Kidney capillary endothelial cell (primary cell): Measurements from ENCODE around the gene CFAP100.

Experiments
- DNase-seq: peaks from one replicate; pipeline ENCODE4 v3.0.0-alpha.2; 2018; ENCODE audit warnings: low spot score

CFAP100 gene

DNA sequence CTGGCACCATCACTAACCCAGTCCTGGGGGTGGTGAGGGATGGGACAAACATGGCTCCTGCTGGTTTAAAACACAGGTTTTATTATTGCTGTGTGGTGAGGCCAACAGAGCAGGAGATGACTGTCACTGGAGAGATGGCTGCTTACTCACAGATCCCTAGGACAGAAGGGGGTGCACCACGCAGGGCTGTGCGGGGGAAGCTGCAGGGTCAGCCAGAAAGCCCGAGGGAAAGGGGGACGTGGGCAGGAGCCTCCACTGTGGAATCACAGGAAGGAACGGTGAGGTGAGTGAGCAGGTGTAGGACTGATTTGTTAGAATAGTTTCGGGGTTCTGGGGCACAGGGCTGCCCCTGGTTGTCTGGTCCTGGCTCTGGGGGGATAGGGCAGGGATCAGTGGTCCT lies 7.5 kb downstream of the CFAP100 start:
- DNase-seq: no peak

DNA sequence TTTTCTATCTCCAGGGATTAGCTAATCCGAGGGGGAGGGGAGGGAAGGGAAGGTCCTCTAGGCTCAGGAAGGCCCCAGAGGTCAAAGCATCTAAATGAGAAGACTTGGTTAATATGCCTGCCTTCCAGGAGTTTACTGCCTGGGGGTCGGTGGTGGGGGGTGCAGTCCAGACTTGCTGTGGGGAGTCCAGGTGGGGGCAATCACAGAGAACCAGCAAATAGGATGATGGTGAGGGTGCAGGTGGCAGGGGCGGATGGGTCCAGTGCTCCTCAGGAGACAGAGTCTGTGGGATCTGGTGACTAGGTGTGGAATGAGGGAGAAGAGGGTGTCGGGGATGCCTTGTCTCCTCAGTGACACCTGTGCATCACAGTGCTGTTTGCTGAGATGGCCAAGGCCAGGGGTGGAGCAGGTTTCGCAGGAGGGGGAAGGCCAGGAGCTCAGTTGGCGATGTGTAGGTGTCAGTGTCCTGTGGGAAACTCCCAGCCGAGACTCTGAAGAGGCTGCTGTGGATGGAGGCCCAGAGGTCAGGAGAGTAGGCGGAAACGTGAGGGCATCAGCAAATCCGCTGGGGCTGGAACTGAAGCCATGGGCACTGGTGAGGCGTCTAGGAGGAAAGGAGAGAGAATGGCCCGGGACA lies 8.1 kb downstream of the CFAP100 start:
- no peak for DNase-seq

DNA sequence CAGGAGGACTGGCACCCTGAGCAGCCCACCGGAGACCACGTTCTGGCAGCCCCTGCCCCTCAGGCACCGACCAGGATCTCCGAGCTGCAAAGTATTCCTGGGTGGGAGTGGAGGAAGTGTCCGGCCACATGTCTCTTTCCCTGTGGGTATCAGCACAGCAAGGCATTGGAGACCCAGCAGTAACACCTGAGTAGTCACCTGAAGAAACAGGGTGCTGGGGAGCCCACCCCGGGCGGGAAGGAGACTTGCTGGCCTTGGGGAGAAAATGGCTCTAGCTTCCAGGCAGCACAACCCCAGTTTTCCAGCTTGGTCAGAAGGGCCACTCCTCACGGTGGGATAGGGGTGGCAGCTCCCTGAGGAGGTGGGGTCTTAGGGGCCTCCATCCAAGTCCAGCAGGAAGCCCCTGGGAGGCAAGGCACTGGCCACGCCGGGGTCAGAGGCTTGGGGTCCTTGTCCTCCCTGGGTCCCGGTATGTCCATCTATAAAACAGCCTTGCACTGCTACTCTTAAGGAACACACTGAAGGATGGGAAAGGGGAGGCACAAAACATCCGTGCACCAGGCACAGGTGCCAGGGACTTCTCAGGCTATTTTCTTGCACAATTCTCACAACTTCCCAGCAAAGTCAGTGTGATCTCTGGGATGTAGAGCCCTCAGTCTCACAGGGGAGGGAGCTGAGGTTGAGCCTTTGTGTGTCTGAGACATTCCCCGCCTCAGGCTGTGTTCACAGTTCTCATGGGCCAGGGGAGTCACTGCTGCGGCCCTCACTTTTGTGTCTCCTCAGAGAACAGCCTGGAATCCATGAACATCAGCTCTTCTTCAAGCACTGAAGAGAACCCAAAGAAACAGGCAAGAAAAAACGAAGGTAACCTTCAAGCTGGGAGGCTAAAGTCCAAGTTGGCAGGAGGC lies 11.9 kb downstream of the CFAP100 start:
- DNase-seq: no peak

- DNase-seq: no peak
Observed at GRCh38 chr3:126407412-126408044, 12.8 kb downstream of the CFAP100 start.

DNA sequence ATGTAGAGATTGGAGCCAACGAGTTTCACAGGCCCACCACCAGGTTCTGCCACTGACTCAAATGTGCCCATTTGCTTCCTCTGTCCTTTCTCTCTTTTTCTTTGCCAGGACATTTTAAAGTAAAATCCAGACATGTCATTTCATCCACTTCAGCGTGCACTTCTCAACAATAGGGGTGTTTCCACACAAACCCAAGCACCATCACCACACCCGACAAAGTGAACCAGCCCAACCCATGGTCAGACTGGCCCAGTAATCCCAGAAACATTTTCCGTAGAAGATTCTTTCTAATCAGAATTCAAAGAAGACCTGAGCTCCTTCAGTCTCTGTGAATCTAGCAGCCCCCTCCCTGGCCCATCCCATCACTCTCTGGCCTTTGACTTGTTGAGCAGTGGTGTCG lies 13.4 kb downstream of the CFAP100 start:
- no peak for DNase-seq

DNA sequence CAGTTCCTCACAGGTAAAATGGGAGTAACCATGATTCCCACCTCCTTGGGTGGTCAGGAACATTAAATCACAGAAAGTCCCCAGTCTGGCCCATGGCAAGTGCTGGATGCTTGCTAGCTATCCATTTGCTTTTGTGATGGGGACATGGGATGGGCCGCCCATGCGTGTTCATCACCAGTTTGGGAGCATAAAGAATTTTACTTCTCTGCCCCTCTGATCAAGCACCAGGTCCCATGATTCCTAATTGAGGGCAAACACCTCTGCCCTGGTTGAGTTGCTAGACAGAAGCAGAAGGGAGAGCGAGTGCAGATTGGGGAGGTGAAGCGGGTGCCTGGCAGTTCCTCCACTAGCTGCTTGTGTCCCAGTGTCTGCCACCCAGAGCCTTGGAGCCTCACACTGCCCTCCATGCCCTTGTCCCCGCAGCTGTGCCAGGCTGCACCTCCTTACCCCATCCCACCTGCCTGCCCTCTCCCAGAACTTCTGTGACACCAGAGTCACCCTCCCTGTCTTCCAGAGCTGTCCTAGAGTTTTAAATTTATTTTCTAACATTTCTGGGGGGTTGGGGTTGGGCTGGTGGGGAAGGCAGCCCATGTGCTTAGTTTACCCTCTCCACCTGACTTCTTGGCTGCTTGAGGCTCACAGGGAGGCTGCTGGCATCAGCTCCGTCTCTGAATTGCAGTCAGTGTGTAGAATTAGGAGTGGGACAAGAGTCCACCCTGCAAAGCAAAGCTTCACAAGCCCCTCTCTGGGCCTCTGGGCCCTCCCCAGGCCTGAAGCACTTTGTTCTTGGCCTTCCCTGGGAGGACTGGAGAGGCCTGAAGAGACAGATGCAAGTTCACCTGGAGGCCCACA lies 18.4 kb downstream of the CFAP100 start:
- DNase-seq: no peak

DNA sequence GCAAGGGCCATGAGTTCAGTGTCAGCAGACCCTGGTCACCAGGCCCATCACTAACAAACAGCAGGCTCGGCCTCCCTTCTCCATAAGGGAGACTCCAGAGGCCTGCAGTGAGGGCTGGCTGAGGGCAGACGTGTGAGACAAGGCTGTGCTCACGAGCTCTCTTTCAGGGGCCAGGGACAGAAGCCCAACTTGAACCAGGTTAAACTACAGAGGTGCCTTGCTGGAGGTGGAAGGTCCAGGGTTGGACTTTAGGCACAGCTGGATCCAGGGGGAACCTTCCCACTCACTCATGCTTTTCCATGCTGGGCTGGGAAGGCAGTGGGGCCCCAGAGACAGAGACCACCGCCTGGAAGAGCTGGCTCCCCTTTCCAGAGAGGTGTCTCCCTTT lies 19.0 kb downstream of the CFAP100 start:
- no peak for DNase-seq

DNA sequence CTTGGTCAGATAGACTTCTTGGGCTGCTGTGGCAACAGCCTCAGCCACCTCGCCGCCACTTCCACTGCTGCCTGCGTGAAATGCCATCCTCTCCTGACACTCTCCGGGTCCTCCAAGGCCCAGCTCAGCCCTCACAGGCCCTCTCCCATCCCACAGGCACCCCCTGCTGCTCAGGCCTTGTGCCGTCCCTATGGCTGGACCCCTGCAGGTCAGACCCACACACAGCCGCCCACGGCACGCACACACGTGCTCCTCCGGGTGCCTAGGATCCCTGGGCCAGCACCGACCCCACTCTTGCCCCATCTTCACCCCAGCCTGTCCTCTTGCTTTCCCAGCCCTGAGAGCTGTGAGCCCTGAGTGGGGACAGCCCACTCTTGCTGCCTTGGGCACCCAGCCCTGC lies 19.7 kb downstream of the CFAP100 start:
- no peak for DNase-seq

DNA sequence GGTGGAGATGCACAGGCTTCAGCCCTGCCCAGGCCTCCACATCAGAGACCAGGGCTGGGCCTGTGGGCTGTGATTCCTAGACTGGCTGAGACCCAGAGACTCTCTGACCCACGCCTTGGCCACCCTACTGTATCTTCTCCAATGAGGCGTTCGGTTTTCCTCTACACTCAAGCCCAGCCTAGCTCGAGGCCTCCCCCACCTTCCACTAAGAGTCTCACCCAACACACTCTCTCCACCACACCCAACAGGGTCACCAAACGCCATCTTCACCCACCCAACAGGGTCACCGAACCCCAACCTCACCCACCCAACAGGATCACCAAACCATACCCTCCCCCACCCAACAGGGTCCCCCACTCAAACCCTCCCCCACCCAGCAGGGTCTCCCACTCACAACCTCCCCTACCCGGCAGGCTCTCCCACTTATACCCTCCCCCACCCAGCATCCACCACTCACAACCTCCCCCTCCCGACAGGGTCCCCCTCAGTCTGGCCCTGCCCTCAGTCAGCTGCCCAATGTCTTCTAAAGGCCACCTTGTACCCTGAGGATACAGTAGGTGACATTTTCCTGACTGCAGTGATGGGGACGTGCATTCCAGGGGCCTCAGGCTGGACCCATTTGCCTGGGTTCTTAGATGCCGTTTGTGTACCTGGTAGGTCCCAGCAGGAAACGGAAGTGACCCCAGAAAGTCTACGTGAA lies 20.4 kb downstream of the CFAP100 start:
- no peak for DNase-seq

DNA sequence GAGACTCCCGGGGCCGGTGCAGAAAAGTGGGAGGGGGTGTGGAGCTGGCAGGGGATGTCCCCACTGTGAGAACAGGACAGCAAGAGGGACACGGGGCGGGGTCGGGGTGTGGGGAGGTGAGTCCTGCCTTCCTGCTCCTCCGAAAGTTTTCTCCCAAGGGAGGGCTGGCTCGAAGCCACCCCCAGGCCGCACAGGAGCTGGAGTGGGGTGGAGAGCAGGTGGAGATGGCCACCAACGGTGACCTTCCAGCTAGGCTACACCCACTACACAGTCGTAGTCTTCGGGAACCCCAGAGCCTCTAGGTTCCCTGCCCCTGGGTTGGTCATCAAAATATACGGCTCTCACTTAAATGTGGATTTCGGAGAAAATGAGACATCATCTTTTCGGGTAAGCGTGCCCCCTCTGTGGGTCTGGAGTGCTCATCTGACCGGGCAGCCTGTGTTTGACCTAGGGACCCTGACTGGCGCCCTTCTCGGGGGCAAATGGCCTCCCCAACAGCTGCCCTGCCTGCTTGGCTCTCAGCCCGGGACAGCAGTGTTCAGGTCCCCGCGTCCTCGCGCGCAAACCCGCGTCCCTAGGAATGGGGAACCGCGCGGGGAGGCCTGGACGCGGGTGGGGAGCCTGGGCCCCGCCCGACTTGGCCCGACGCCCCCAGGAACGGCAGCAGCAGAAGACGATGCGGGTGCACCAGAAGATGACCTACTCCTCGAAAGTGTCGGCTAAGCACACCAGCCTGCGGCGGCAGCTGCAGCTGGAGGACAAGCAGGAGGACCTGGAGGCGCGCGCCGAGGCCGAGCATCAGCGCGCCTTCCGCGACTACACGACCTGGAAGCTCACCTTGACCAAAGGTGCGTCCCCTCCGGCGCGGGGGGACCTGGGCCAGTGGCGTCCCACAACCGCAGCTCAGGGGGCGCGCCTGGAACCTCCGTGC lies 21.2 kb downstream of the CFAP100 start:
- no peak for DNase-seq

- DNase-seq: no peak
Observed at GRCh38 chr3:126416943-126417342, 22.2 kb downstream of the CFAP100 start.

- no peak for DNase-seq
Observed at GRCh38 chr3:126417515-126417914, 22.8 kb downstream of the CFAP100 start.

DNA sequence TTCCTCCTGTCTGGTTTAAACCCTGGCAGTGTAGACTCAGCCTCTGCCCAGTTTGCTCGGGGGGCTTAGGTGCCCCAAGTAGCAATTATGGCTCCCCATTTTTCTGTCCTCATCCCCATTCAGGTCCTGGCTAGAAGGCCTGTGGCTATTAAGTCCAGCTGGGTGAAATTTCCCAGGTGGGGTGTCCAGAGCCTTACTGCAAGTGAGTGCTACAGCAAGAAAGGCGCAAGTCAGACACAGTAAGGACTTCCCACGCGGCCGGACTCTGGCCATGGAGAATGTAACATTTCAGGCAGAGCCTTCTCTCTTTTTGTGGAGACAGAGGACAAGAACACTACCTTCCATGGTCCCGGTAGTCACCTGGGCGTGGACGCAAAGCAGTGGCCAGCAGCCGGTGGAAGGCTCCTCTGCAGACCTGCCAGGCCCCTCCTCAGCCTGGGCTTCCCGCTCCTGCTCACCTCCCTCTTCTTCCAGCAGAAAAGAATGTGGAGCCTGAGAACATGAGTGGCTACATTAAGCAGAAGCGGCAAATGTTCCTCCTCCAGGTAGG lies 23.3 kb downstream of the CFAP100 start:
- DNase-seq: no peak

- DNase-seq: no peak
Observed at GRCh38 chr3:126418661-126419131, 24.0 kb downstream of the CFAP100 start.

DNA sequence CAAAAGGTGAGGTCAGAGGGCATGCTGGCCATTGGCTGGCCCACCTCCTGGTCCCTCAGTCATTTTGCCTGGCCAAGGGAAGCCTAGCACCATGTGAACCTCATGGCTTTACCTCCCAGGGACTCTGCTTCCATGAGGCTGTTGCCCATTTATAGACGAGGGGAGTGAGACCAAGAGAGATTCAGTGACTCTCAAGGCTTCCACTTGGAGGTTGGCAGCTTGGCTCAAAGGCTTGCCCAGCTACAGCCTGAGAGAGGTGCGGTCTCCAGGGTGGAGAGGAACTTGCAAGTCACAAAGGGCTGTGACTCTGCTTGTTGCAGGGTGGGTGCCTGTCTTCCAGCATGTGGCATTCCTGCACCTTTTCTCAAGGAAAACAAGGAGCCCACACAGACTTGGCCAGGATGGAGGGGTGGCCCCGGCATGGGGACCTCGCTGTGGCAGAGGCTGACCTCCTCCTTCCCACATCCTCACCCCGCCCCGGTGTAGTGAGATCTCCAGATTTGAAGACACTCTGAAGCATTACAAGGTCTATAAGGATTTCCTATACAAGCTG lies 24.5 kb downstream of the CFAP100 start:
- no peak for DNase-seq

GRCh38 chr3:126419886-126420786 lies 25.4 kb downstream of the CFAP100 start:
- DNase-seq: no peak

GRCh38 chr3:126421573-126422119 lies 26.9 kb downstream of the CFAP100 start:
- no peak for DNase-seq

- no peak for DNase-seq
Observed at GRCh38 chr3:126422121-126422520, 27.4 kb downstream of the CFAP100 start.
